Measurements from ENCODE around the gene GNAT2.

Gene GNAT2

GRCh38 chr1:109655615-109656519, 36.5 kb upstream of the GNAT2 start, which contains the start of gene GSTM4:
TSS of gene GSTM4 (plus strand) at chr1:109656099. CDS start at chr1:109656390, 291 bp downstream.
- H3K4me3 ChIP-seq (ENCODE audit: low read depth, low read length), result peak within 1 kb of the TSS; percentile 91
- 0 out of 2 replicates have a peak, but pooled peaks have one; percentile 12 for TF ChIP-seq CTCF (IDR thresholded peaks at IDR 0.05; ENCODE audit: low read depth, low read length)
- DNase-seq, result peak; percentile 84
- H3K27ac ChIP-seq, result peak within 1 kb of the TSS; percentile 20
- H3K36me3 ChIP-seq, result no peaks in the 10 kb centered on the region
- H3K27me3 ChIP-seq (ENCODE audit: insufficient read depth, low read depth, severe bottlenecking), result no peaks in the 10 kb centered on the region
- no peaks in the 10 kb centered on the region for H3K9me3 ChIP-seq (ENCODE audit: severe bottlenecking)

DNA sequence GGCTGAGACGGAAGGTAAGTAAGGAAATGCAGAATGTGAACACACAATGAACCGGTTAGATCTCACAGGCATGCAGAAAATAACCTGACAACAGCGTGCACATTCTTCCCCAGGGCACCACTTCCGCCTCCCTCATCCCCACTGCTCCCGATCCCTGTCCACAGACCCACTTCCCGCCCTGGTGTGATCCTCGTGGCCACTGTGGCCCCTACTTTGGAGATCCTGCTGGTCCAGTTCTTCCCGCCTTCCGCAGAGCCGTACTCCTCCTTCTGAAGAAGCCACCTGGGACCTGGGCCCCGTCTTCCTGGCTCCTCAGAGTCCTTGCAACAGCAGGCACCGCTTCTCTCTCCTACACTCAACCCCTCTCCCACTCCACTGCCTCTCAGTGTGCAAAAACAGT, 35.1 kb upstream of the GNAT2 start:
- H3K27me3 ChIP-seq (ENCODE audit: insufficient read depth, low read depth, severe bottlenecking), result no peaks in the 10 kb centered on the region
- H3K9me3 ChIP-seq (ENCODE audit: severe bottlenecking), result no peaks in the 10 kb centered on the region
- no peak overlapping the region for H3K27ac ChIP-seq
- no peak for DNase-seq
- no peak overlapping the region for H3K4me3 ChIP-seq (ENCODE audit: low read depth, low read length)
- no peak for TF ChIP-seq CTCF (IDR thresholded peaks at IDR 0.05; ENCODE audit: low read depth, low read length)
- H3K36me3 ChIP-seq, result no peaks in the 10 kb centered on the region

GRCh38 chr1:109653306-109653705, 33.9 kb upstream of the GNAT2 start:
- DNase-seq, result no peak
- Histone ChIP-seq H3K4me3 (ENCODE audit: low read depth, low read length) (no peak overlapping the region), H3K9me3 (ENCODE audit: severe bottlenecking) (no peaks in the 10 kb centered on the region), H3K36me3 (no peaks in the 10 kb centered on the region), H3K27ac (no peak overlapping the region), H3K27me3 (ENCODE audit: insufficient read depth, low read depth, severe bottlenecking) (no peaks in the 10 kb centered on the region)
- no peak for TF ChIP-seq CTCF (IDR thresholded peaks at IDR 0.05; ENCODE audit: low read depth, low read length)

DNA sequence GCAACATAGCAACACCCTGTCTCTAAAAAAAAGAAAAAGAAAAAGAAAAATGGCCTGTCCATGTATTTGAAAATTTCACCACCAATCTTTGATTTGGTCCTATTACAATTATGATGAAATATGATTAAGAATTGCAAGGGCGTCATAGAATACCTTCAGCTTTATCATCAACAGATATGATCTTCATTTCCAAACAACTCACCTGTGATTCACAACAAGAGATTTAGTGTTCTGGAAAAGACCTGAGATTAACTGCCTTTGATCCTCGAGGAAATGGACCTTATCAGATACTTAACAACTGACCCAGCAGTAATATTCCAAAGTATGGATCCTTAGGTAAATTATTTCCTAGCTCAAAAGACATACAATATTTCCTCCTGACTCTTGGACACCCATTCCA, 33.0 kb upstream of the GNAT2 start:
- Histone ChIP-seq H3K27me3 (ENCODE audit: insufficient read depth, low read depth, severe bottlenecking) (no peaks in the 10 kb centered on the region), H3K4me3 (ENCODE audit: low read depth, low read length) (no peak overlapping the region), H3K36me3 (no peaks in the 10 kb centered on the region), H3K27ac (no peak overlapping the region), H3K9me3 (ENCODE audit: severe bottlenecking) (no peaks in the 10 kb centered on the region)
- no peak for TF ChIP-seq CTCF (IDR thresholded peaks at IDR 0.05; ENCODE audit: low read depth, low read length)
- no peak for DNase-seq

DNA sequence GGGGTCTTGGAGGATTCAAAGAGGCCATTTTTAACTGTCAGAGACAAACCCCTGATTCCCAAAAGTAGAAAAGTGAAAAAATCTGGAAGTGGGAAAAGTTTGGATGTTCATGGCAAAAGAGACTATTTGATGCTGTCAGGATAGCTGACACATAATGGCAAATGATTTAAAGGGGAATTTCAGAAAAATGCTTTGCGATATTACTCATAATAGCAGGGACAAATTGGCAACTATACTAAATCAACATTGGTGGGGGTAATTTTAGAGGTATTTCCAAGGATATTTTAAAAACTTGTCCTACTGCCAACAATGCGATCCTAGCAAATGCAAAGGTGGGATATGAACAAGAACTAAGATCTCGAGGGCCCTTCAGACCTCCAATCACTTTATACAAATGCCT, 31.2 kb upstream of the GNAT2 start:
- Histone ChIP-seq H3K27me3 (ENCODE audit: insufficient read depth, low read depth, severe bottlenecking) (no peaks in the 10 kb centered on the region), H3K36me3 (no peaks in the 10 kb centered on the region), H3K4me3 (ENCODE audit: low read depth, low read length) (no peak overlapping the region), H3K9me3 (ENCODE audit: severe bottlenecking) (no peaks in the 10 kb centered on the region), H3K27ac (no peak overlapping the region)
- no peak for TF ChIP-seq CTCF (IDR thresholded peaks at IDR 0.05; ENCODE audit: low read depth, low read length)
- no peak for DNase-seq

Measured in WERI-Rb-1 (cell line).